GM12878 (cell line): ENCODE results near the gene SCN4A. TPM values are rescaled to one million over a fixed set of nuclear protein-coding genes. Genes with fewer than 3 reads are reported as not detected.

Source experiments
- ATAC-seq: fragments of 200-7000 bp; cut with Tn5 transposase; 3 replicates; pipeline ENCODE4 v1.9.1; 2020; ENCODE audit warnings: mild to moderate bottlenecking, moderate library complexity
- BruUV-seq: library from RNA; stranded (reverse); fragments of 400-500 nt; replicated peaks from 2 replicates; lab custom pipeline; 2021; lab: Mats Ljungman, UMichigan
- CTCF ChIA-PET: fragments of 300-600 bp; sonication (Branson Sonifier 250); formaldehyde crosslinking; extraction: SDS; loops from one replicate; lab custom pipeline; 2021; ENCODE audit warnings: inconsistent platforms; lab: Yijun Ruan, JAX
- POLR2A ChIA-PET: fragments of 350-600 bp; formaldehyde crosslinking; extraction: SDS; loops from one replicate; lab custom pipeline; 2021; ENCODE audit warnings: inconsistent platforms; lab: Charles Lee
- RAD21 ChIA-PET: fragments of 300-600 bp; sonication (Branson Sonifier 250); formaldehyde crosslinking; loops from one replicate; lab custom pipeline; 2023; ENCODE audit warnings: antibody characterized with exemption; ENCODE audit not compliant: unreplicated experiment; lab: Charles Lee
- SMC1A ChIA-PET: fragments of 300-600 bp; sonication (Branson Sonifier 250); formaldehyde crosslinking; loops from one replicate; lab custom pipeline; 2023; ENCODE audit not compliant: unreplicated experiment, uncharacterized antibody; lab: Charles Lee
- DNase-seq: peaks from one replicate; pipeline ENCODE4 v3.0.0-alpha.2; 2011; ENCODE audit warnings: low read depth, low spot score
- FAIRE-seq: peaks from 3 replicates; lab custom pipeline; 2011; peaks lifted over from hg19 to GRCh38; lab: Jason Lieb, UNC
- H2AFZ ChIP-seq: 2 replicates; pipeline ENCODE4 v1.6.0; 2011; ENCODE audit warnings: low read depth, low read length, control low read depth; ENCODE audit not compliant: control insufficient read depth
- H3K27ac ChIP-seq: 2 replicates; pipeline ENCODE4 v1.5.1; 2011; ENCODE audit warnings: control low read depth; ENCODE audit not compliant: control insufficient read depth, insufficient read depth
- H3K27me3 ChIP-seq, 2 experiments: replicated peaks in 1 of 2; 2 replicates each; pipeline versions ENCODE4 v1.6.0 to v1.6.1; 2011; ENCODE audit warnings: low read length in 1 of 2; ENCODE audit not compliant: control insufficient read depth in 2 of 2, insufficient read depth in 2 of 2
- H3K36me3 ChIP-seq, 2 experiments: 2 replicates each; pipeline ENCODE4 v1.5.1; 2011; ENCODE audit warnings: low read length in 1 of 2; ENCODE audit not compliant: control insufficient read depth in 2 of 2, insufficient read depth in 2 of 2
- H3K4me1 ChIP-seq: 2 replicates; pipeline ENCODE4 v1.6.1; 2011; ENCODE audit warnings: mild to moderate bottlenecking, low read length, moderate library complexity, mixed read lengths; ENCODE audit not compliant: control insufficient read depth, insufficient read depth
- H3K4me2 ChIP-seq: 2 replicates; pipeline ENCODE4 v1.6.0; 2011; ENCODE audit warnings: control low read depth; ENCODE audit not compliant: control insufficient read depth, insufficient read depth
- H3K4me3 ChIP-seq: fragments of 200-600 bp; sonication (generic); 2 replicates; pipeline ENCODE4 v1.5.1; 2016
- H3K79me2 ChIP-seq: 2 replicates; pipeline ENCODE4 v1.6.0; 2011; ENCODE audit warnings: low read length; ENCODE audit not compliant: control insufficient read depth, insufficient read depth
- H3K9ac ChIP-seq: 2 replicates; pipeline ENCODE4 v1.8.0; 2011; ENCODE audit warnings: low read length, control low read depth, mixed read lengths; ENCODE audit not compliant: control insufficient read depth, insufficient read depth
- H3K9me3 ChIP-seq: replicated peaks from 3 replicates; pipeline ENCODE4 v1.5.1; 2011; ENCODE audit warnings: mild to moderate bottlenecking, low read length; ENCODE audit not compliant: control insufficient read depth, insufficient read depth
- H4K20me1 ChIP-seq: 2 replicates; pipeline ENCODE4 v1.6.0; 2011; ENCODE audit not compliant: control insufficient read depth, insufficient read depth
- BHLHE40 ChIP-seq, 2 experiments: fragments of 450-650 bp in 1 of 2; IDR thresholded peaks; 2 replicates each; pipeline ENCODE4 v1.6.1; 2011 to 2017; ENCODE audit warnings: low read depth in 2 of 2, borderline replicate concordance in 1 of 2, improper control_type of control experiment in 1 of 2, low read length in 1 of 2, mild to moderate bottlenecking in 1 of 2
- CBFB ChIP-seq: IDR thresholded peaks from 2 replicates; pipeline ENCODE4 v1.6.1; 2016; ENCODE audit warnings: antibody characterized with exemption, low read depth
- CEBPB ChIP-seq, 2 experiments: fragments of 150-350 bp in 1 of 2; IDR thresholded peaks; 2 replicates each; pipeline ENCODE4 v1.6.1; 2012 to 2014; ENCODE audit warnings: low read depth in 2 of 2, low read length in 2 of 2, borderline replicate concordance in 1 of 2, inconsistent platforms in 1 of 2
- DPF2 ChIP-seq: fragments of 450-650 bp; IDR thresholded peaks from 2 replicates; pipeline ENCODE4 v1.6.1; 2017; ENCODE audit warnings: mild to moderate bottlenecking
- EP300 ChIP-seq, 2 experiments: fragments of 150-350 bp in 1 of 2; IDR thresholded peaks; 2 replicates each; pipeline ENCODE4 v1.6.1; 2011 to 2012; ENCODE audit warnings: low read depth in 2 of 2, low read length in 2 of 2, borderline replicate concordance in 1 of 2, improper control_type of control experiment in 1 of 2, inconsistent platforms in 1 of 2; ENCODE audit not compliant: control insufficient read depth in 1 of 2
- GATAD2B ChIP-seq: fragments of 450-650 bp; conservative IDR thresholded peaks from 2 replicates; pipeline ENCODE4 v1.6.1; 2017; ENCODE audit warnings: low read depth, mild to moderate bottlenecking, moderate library complexity
- IKZF2 ChIP-seq, 2 experiments: fragments of 450-650 bp; IDR thresholded peaks; 2 replicates each; pipeline ENCODE4 v1.6.1; 2017; ENCODE audit warnings: mild to moderate bottlenecking in 2 of 2, moderate library complexity in 2 of 2
- JUNB ChIP-seq: IDR thresholded peaks from 2 replicates; pipeline ENCODE4 v1.6.1; 2016; ENCODE audit warnings: antibody characterized with exemption, mild to moderate bottlenecking
- MTA3 ChIP-seq: IDR thresholded peaks from 2 replicates; pipeline ENCODE4 v1.6.1; 2012; ENCODE audit warnings: low read length, inconsistent platforms, borderline replicate concordance
- RUNX3 ChIP-seq: IDR thresholded peaks from 2 replicates; pipeline ENCODE4 v1.6.1; 2012; ENCODE audit warnings: low read length, inconsistent platforms
- SMAD5 ChIP-seq: IDR thresholded peaks from 2 replicates; pipeline ENCODE4 v1.6.1; 2016; ENCODE audit warnings: antibody characterized with exemption, low read depth
- SMC3 ChIP-seq: IDR thresholded peaks from 2 replicates; pipeline ENCODE4 v1.6.1; 2011; ENCODE audit warnings: low read length, improper control_type of control experiment, borderline replicate concordance
- SP1 ChIP-seq: IDR thresholded peaks from one replicate; pipeline ENCODE4 v1.6.1; 2011; ENCODE audit warnings: low read depth, low read length
- SPI1 ChIP-seq: IDR thresholded peaks from 2 replicates; pipeline ENCODE4 v1.6.1; 2011; ENCODE audit warnings: low read depth, mild to moderate bottlenecking, low read length, moderate library complexity, borderline replicate concordance; ENCODE audit not compliant: insufficient read depth
- SREBF1 ChIP-seq: IDR thresholded peaks from 2 replicates; pipeline ENCODE4 v1.6.1; 2012; ENCODE audit warnings: mild to moderate bottlenecking, low read length
- SUPT20H ChIP-seq: IDR thresholded peaks from 2 replicates; pipeline ENCODE4 v1.6.1; 2011; ENCODE audit warnings: low read depth, mild to moderate bottlenecking, low read length, moderate library complexity, borderline replicate concordance; ENCODE audit not compliant: control insufficient read depth
- ZNF622 ChIP-seq: fragments of 450-650 bp; IDR thresholded peaks from 2 replicates; pipeline ENCODE4 v1.6.1; 2017; ENCODE audit warnings: mild to moderate bottlenecking, inconsistent platforms
- WGBS: methylation state at CpG from one replicate; pipeline ENCODE4 v1.1.6; 2016; ENCODE audit warnings: low lambda C conversion rate; ENCODE audit not compliant: insufficient replicate concordance, insufficient coverage; ENCODE audit errors: missing lambda C conversion rate; 5-methylcytosine and 5-hydroxymethylcytosine counted together
- in situ Hi-C: fragments of 300-500 bp; cut with MboI; formaldehyde crosslinking; loops from 9 replicates; pipeline ENCODE4 v1.14.3; 2018; ENCODE audit warnings: mixed read lengths
- intact Hi-C: fragments of 100-400 bp; cut with micrococcal nuclease; formaldehyde crosslinking; loops from one replicate; pipeline ENCODE4 v1.14.2; 2022; ENCODE audit not compliant: unreplicated experiment
- polyA plus RNA-seq, 11 experiments: library from polyadenylated mRNA; depleted of rRNA in 4 of 11; unstranded in 6 of 11; stranded (reverse) in 5 of 11; fragments of >200 nt; fragmentation: Nextera tagmentation in 4 of 11; fragmentation: Illumina TruSeq in 1 of 11; extraction: Ambion mirVana in 4 of 11; extraction: Trizol in 1 of 11; gene quantifications; 1 replicate in 1 of 11; 2 replicates in 10 of 11; pipeline versions ENCODE4 v1.2.1 to v1.2.3, GENCODE V29; 2011 to 2016; ENCODE audit warnings: inconsistent platforms in 2 of 11, missing spikeins in 2 of 11, low read depth in 1 of 11
- total RNA-seq, 4 experiments: library from RNA; depleted of rRNA in 3 of 4; stranded (reverse); fragments of >200 nt in 3 of 4; fragmentation: Illumina TruSeq in 1 of 4; extraction: Trizol in 1 of 4; gene quantifications; 2 replicates each; pipeline versions ENCODE4 v1.2.1 to v1.2.3, GENCODE V29; 2013 to 2021
- TF ChIP-seq, protein P1 (sequence below): fragments of 450-650 bp; IDR thresholded peaks from 2 replicates; pipeline ENCODE4 v1.6.1; 2017; ENCODE audit warnings: mild to moderate bottlenecking, moderate library complexity
- TF ChIP-seq, protein P2 (sequence below): fragments of 450-650 bp; IDR thresholded peaks from 2 replicates; pipeline ENCODE4 v1.6.1; 2016; ENCODE audit warnings: mild to moderate bottlenecking

The SCN4A gene
- total and polyA plus RNA-seq, 10 of the 15 experiments (the other 5 are each of a cell fraction or from before 2014, with no cell fraction given), result under 0.01 to 0.15 (median 0.07) TPM; not detected in 4

DNA sequence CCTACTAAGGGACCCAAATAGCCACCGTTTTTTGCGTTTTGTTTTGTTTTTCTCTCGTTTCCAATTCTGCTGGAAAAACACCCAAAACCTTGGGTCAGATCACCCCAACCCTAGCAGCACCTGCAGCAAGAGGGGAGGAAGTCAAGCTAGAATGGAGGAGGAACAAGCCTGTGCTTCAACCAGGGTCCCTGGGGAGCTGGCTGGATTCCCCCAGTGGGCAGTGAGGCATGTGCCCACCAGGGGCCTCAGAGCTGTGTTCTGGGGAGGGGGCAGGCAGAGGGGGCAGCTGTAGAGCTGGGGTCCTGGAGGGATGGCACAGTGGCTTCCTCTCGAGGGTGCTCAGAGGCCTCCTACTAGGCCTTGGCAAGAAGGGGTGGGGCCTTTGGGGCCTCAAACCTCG, 47.1 kb downstream of the SCN4A start:
- no TSS peak for BruUV-seq
- Histone ChIP-seq H3K27me3 (no peaks in the 10 kb centered on the region), H3K79me2 (peaks cover 15% of the 10 kb centered on the region), H3K4me1 (peaks cover 47% of the 10 kb centered on the region), H3K27ac (no peak overlapping the region), H3K36me3 (peaks cover 7 to 11% of the 10 kb centered on the region in 2 experiments; a peak in 2 of 4 replicates), H3K9me3 (no peaks in the 10 kb centered on the region), H4K20me1 (no peaks in the 10 kb centered on the region), H3K4me2 (no peak overlapping the region), H3K4me3 (no peak overlapping the region), H3K9ac (no peak overlapping the region), H2AFZ (no peak overlapping the region)
- in situ Hi-C loops (no loop called here), intact Hi-C loops (no loop called here)
- CTCF ChIA-PET, result interaction anchor here (0.8 to 17.4 kb wide), 9 partner anchors 14 to 208 kb away, joined by 3 to 481 read pairs (median 3); partner anchors contain the start of gene ICAM2
- ATAC-seq (peak; percentile 29), DNase-seq (no peak), FAIRE-seq (no peak)
- SMC1A ChIA-PET, result interaction anchor here (1.1 to 14.0 kb wide), 4 partner anchors 6 to 95 kb away, joined by 4 to 248 read pairs (median 58); partner anchors contain the start of genes CD79B and ICAM2
- RAD21 ChIA-PET, result interaction anchor here (0.9 to 3.0 kb wide), 5 partner anchors 21 to 208 kb away, joined by 3 to 29 read pairs (median 4); partner anchors contain the start of gene ICAM2
- WGBS, result 27% methylated on average over 5 of the region's 5 CpGs
- POLR2A ChIA-PET, result interaction anchor here (0.7 to 3.2 kb wide), 3 partner anchors 21 to 375 kb away, joined by 3 to 25 read pairs (median 4); partner anchors contain the start of gene ICAM2
- TF ChIP-seq BHLHE40 (IDR thresholded peaks at IDR 0.05; ENCODE audit: borderline replicate concordance in 1 of 2, low read depth in 2 of 2, low read length in 1 of 2) (peak in 1 of 2 experiments; percentile 49; a peak in 1 of 4 replicates), DPF2 (0 out of 2 replicates have a peak, but pooled peaks have one; percentile 34), MTA3 (no peak), SP1 (no peak), SPI1 (peak; percentile 55; the same call in 1 of the 2 replicates), IKZF2 (IDR thresholded peaks at IDR 0.05) (peak in 1 of 2 experiments; percentile 26; a peak in 1 of 4 replicates), SMAD5 (no peak), SREBF1 (no peak), CBFB (no peak), GATAD2B (0 out of 2 replicates have a peak, but pooled peaks have one; percentile 40), EP300 (IDR thresholded peaks at IDR 0.05; ENCODE audit: borderline replicate concordance in 1 of 2, control insufficient read depth in 1 of 2, low read depth in 2 of 2, low read length in 2 of 2) (no peak), SMC3 (no peak), ZNF622 (no peak), SUPT20H (no peak), RUNX3 (peak; percentile 24; the same call in 1 of the 2 replicates), JUNB (no peak), CEBPB (IDR thresholded peaks at IDR 0.05; ENCODE audit: borderline replicate concordance in 1 of 2, low read depth in 2 of 2, low read length in 2 of 2) (no peak)
- TF ChIP-seq, protein P1, sequence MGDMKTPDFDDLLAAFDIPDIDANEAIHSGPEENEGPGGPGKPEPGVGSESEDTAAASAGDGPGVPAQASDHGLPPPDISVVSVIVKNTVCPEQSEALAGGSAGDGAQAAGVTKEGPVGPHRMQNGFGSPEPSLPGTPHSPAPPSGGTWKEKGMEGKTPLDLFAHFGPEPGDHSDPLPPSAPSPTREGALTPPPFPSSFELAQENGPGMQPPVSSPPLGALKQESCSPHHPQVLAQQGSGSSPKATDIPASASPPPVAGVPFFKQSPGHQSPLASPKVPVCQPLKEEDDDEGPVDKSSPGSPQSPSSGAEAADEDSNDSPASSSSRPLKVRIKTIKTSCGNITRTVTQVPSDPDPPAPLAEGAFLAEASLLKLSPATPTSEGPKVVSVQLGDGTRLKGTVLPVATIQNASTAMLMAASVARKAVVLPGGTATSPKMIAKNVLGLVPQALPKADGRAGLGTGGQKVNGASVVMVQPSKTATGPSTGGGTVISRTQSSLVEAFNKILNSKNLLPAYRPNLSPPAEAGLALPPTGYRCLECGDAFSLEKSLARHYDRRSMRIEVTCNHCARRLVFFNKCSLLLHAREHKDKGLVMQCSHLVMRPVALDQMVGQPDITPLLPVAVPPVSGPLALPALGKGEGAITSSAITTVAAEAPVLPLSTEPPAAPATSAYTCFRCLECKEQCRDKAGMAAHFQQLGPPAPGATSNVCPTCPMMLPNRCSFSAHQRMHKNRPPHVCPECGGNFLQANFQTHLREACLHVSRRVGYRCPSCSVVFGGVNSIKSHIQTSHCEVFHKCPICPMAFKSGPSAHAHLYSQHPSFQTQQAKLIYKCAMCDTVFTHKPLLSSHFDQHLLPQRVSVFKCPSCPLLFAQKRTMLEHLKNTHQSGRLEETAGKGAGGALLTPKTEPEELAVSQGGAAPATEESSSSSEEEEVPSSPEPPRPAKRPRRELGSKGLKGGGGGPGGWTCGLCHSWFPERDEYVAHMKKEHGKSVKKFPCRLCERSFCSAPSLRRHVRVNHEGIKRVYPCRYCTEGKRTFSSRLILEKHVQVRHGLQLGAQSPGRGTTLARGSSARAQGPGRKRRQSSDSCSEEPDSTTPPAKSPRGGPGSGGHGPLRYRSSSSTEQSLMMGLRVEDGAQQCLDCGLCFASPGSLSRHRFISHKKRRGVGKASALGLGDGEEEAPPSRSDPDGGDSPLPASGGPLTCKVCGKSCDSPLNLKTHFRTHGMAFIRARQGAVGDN, result peak; percentile 66; the same call in 1 of the 2 replicates
- TF ChIP-seq, protein P2, sequence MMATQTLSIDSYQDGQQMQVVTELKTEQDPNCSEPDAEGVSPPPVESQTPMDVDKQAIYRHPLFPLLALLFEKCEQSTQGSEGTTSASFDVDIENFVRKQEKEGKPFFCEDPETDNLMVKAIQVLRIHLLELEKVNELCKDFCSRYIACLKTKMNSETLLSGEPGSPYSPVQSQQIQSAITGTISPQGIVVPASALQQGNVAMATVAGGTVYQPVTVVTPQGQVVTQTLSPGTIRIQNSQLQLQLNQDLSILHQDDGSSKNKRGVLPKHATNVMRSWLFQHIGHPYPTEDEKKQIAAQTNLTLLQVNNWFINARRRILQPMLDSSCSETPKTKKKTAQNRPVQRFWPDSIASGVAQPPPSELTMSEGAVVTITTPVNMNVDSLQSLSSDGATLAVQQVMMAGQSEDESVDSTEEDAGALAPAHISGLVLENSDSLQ, result no peak
